ENCODE data around the gene AHCYL1. TPM values are rescaled to one million over a fixed set of nuclear protein-coding genes. Genes with fewer than 3 reads are reported as not detected.

AHCYL1 gene
- total and polyA plus RNA-seq, 8 donors, result 31.0 to 76.3 (median 62.7) TPM

DNA sequence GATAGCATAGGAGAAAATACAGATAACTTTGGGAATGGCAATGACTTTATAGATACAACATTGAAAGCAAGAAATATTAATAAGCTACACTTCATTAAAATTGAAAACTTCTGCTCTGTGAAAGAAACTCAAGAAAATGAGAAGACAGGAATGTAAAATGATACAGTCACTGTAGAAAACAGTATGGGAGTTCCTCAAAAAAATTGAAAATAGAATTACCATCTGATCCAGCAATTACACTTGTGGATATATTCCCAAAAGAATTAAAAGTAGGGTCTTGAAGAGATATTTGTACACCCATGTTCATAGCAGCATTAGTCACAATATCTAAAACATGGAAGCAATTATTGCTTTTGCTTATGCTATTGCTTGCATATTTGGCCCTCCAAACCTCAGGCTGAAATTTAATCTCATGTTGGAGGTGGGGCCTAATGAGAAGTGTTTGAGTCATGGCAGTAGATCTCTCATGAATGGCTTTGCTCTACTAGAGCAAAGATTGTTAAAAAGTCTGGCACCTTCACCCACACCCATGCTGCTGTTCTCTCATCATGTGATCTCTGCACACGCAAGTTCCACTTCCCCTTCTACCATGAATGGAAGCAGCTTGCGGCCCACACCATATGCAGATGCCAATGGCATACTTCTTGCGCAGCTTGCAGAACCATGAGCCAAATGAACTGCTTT is 15.3 kb upstream of the AHCYL1 start:
- 80 to 93% (median 90%) methylated on average over 3 of the region's 3 CpGs for WGBS, 5 donors
- H3K4me1 ChIP-seq, result no peaks in the 10 kb centered on the region
- H3K36me3 ChIP-seq, result no peaks in the 10 kb centered on the region
- DNase-seq, result no peak
- H3K4me3 ChIP-seq, result no peak overlapping the region
- TF ChIP-seq POLR2A (IDR thresholded peaks at IDR 0.05) (no peak), EP300 (IDR thresholded peaks at IDR 0.05) (no peak)
- no peaks in the 10 kb centered on the region for H3K9me3 ChIP-seq
- H3K27ac ChIP-seq, result no peak overlapping the region
- H3K27me3 ChIP-seq, result no peaks in the 10 kb centered on the region
- intact Hi-C loops (cut with DNase I; ENCODE audit: low total_unique reads), result no loop called here

DNA sequence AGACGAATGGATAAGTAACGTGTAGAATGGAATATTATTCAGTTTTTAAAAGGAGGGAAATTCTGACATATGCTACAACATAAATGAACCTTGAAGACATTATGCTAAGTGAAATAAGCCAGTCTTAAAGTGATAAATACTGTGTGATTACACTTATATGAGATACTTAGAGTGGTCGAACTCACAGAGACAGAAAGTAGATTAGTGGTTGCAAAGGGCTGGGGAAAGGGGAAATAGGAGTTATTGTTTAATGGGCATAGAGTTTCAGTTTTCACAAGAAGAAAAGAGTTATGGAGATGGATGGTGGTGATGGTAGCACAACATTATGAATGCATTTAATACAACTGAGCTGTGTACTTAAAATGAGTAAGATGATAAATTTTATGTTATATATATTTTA is 14.7 kb upstream of the AHCYL1 start:
- no peak for DNase-seq
- Histone ChIP-seq H3K27ac (no peak overlapping the region), H3K36me3 (no peaks in the 10 kb centered on the region), H3K4me1 (no peaks in the 10 kb centered on the region), H3K9me3 (no peaks in the 10 kb centered on the region), H3K27me3 (no peaks in the 10 kb centered on the region), H3K4me3 (no peak overlapping the region)
- WGBS, 5 donors, result 90 to 95% (median 94%) methylated on average over 3 of the region's 3 CpGs
- TF ChIP-seq POLR2A (IDR thresholded peaks at IDR 0.05) (no peak), EP300 (IDR thresholded peaks at IDR 0.05) (no peak), POLR2AphosphoS5 (IDR thresholded peaks at IDR 0.05) (no peak)
- TF ChIP-seq, protein P1, sequence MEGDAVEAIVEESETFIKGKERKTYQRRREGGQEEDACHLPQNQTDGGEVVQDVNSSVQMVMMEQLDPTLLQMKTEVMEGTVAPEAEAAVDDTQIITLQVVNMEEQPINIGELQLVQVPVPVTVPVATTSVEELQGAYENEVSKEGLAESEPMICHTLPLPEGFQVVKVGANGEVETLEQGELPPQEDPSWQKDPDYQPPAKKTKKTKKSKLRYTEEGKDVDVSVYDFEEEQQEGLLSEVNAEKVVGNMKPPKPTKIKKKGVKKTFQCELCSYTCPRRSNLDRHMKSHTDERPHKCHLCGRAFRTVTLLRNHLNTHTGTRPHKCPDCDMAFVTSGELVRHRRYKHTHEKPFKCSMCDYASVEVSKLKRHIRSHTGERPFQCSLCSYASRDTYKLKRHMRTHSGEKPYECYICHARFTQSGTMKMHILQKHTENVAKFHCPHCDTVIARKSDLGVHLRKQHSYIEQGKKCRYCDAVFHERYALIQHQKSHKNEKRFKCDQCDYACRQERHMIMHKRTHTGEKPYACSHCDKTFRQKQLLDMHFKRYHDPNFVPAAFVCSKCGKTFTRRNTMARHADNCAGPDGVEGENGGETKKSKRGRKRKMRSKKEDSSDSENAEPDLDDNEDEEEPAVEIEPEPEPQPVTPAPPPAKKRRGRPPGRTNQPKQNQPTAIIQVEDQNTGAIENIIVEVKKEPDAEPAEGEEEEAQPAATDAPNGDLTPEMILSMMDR (IDR thresholded peaks at IDR 0.05), result no peak
- intact Hi-C loops (cut with DNase I; ENCODE audit: low total_unique reads), result no loop called here

DNA sequence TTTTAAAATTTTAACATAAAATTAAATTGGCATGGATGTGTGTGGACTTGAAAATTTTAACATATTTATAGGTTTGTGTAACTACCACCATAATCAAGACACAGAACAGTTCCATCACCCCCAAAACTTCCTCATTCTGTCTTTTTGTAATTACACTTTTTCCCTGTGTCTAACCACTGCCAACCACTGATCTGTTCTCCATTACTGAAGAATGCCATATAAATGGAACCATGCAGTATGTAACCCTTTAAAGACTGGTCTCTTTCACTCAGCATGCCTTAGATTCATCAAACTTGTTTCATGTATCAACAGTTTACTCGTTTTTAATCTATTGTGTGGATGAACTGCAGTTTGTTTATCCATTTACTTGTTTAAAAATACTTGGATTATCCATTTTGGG is 13.0 kb upstream of the AHCYL1 start:
- H3K9me3 ChIP-seq, result no peaks in the 10 kb centered on the region
- DNase-seq, result no peak
- H3K36me3 ChIP-seq, result no peaks in the 10 kb centered on the region
- H3K4me3 ChIP-seq, result no peak overlapping the region
- TF ChIP-seq POLR2AphosphoS5 (IDR thresholded peaks at IDR 0.05), result no peak
- no peaks in the 10 kb centered on the region for H3K27me3 ChIP-seq
- 17 to 40% (median 27%) methylated on average over 1 of the region's 1 CpG for WGBS, 5 donors
- H3K27ac ChIP-seq, result no peak overlapping the region
- intact Hi-C loops (cut with DNase I; ENCODE audit: low total_unique reads), result no loop called here
- H3K4me1 ChIP-seq, result no peaks in the 10 kb centered on the region

DNA sequence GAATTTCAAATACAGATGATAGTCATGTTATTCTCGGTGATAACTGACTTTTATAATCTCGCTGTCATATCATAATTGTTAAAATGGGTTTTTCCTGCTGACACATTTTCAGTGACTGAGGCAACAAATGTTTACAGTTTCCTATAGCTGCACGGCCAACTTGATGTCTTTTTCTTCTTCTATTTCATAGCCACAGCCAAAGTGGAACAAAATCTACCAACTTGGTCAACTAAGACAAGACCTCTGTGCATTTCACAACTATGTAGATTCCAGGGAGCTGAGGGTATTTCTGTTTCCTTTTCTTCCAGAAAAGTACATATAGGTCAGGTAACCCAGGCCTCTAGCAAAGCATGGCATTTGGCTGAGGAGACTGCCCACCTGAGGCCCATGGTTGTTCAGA is 10.4 kb upstream of the AHCYL1 start:
- DNase-seq, result no peak
- TF ChIP-seq, protein P1 (IDR thresholded peaks at IDR 0.05), result no peak
- no peak for TF ChIP-seq EP300 (IDR thresholded peaks at IDR 0.05)
- TF ChIP-seq POLR2A (IDR thresholded peaks at IDR 0.05), result no peak
- no peak for TF ChIP-seq POLR2AphosphoS5 (IDR thresholded peaks at IDR 0.05)
- Histone ChIP-seq H3K27ac (no peak overlapping the region), H3K4me3 (no peak overlapping the region), H3K36me3 (no peaks in the 10 kb centered on the region), H3K27me3 (no peaks in the 10 kb centered on the region), H3K4me1 (peaks cover under 1 to 10% (median 8%) of the 10 kb centered on the region in 4 donors), H3K9me3 (no peaks in the 10 kb centered on the region)
- intact Hi-C loops (cut with DNase I; ENCODE audit: low total_unique reads), result no loop called here
- 88 to 95% (median 92%) methylated on average over 3 of the region's 3 CpGs for WGBS, 5 donors

DNA sequence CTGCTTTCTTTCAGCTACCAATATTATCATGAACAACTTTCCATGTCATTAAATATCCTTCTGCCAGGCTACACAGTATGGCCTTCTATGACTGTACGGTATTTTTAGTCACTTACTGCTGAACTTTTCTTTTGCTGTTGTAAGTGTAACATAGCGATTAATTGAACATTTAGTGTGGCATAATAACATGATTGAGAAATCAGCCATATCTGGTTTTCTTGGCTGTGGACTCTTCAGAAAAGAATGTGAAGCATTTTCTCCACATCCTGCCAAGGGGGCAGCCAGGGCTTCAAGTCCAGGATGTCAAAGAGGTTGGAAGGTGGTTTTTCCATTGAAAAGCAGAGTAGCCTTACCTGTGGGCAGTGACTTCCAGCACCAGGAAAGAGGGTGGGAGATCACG is 8.8 kb upstream of the AHCYL1 start:
- no peak for DNase-seq
- H3K27me3 ChIP-seq, result no peaks in the 10 kb centered on the region
- H3K27ac ChIP-seq, result no peak overlapping the region
- no peak for TF ChIP-seq EP300 (IDR thresholded peaks at IDR 0.05)
- TF ChIP-seq, protein P1 (IDR thresholded peaks at IDR 0.05), result no peak
- no peak for TF ChIP-seq POLR2A (IDR thresholded peaks at IDR 0.05)
- no peak for TF ChIP-seq POLR2AphosphoS5 (IDR thresholded peaks at IDR 0.05)
- H3K36me3 ChIP-seq, result no peaks in the 10 kb centered on the region
- intact Hi-C loops (cut with DNase I; ENCODE audit: low total_unique reads), result loop anchor here (5.0 kb wide), 1 partner anchor 188 kb away; no protein-coding TSS in a partner anchor
- H3K4me3 ChIP-seq, result no peak overlapping the region
- peaks cover 16 to 26% (median 22%) of the 10 kb centered on the region in 4 donors for H3K4me1 ChIP-seq
- H3K9me3 ChIP-seq, result no peaks in the 10 kb centered on the region
- 82 to 96% (median 89%) methylated on average over 3 of the region's 3 CpGs for WGBS, 5 donors

Measured in stomach (tissue), 9 donors.